ENCODE data around the gene XRRA1.

Gene XRRA1

GRCh38 chr11:74950374-74950969, 1.6 kb upstream of the XRRA1 start:
- DNase-seq: no peak

GRCh38 chr11:74949753-74950137, 854 bp upstream of the XRRA1 start:
- peak; percentile 31 for DNase-seq

- no peak for DNase-seq
Observed at GRCh38 chr11:74948546-74948897, 369 bp downstream of the XRRA1 start.

- DNase-seq: no peak
Observed at GRCh38 chr11:74942073-74942759, 6.7 kb downstream of the XRRA1 start.

GRCh38 chr11:74941492-74941891, 7.4 kb downstream of the XRRA1 start:
- no peak for DNase-seq

- DNase-seq: peak; percentile 65
Observed at GRCh38 chr11:74937696-74938475, 11.0 kb downstream of the XRRA1 start.

- no peak for DNase-seq
Observed at GRCh38 chr11:74936976-74937375, 11.9 kb downstream of the XRRA1 start.

GRCh38 chr11:74936087-74936486, 12.8 kb downstream of the XRRA1 start:
- no peak for DNase-seq

- no peak for DNase-seq
Observed at GRCh38 chr11:74935285-74935684, 13.6 kb downstream of the XRRA1 start.

- no peak for DNase-seq
Observed at GRCh38 chr11:74933765-74934164, 15.1 kb downstream of the XRRA1 start.

GRCh38 chr11:74932797-74933196, 16.1 kb downstream of the XRRA1 start:
- peak; percentile 88 for DNase-seq

GRCh38 chr11:74932169-74932568, 16.7 kb downstream of the XRRA1 start:
- DNase-seq: peak; percentile 71

- peak; percentile 88 for DNase-seq
Observed at GRCh38 chr11:74929431-74930363, 19.2 kb downstream of the XRRA1 start.

- peak; percentile 29 for DNase-seq
Observed at GRCh38 chr11:74927496-74927895, 21.4 kb downstream of the XRRA1 start.

GRCh38 chr11:74926304-74927030, 22.4 kb downstream of the XRRA1 start:
- DNase-seq: peak; percentile 71

- DNase-seq: peak; percentile 50
Observed at GRCh38 chr11:74925281-74925680, 23.6 kb downstream of the XRRA1 start.

GRCh38 chr11:74923125-74923524, 25.8 kb downstream of the XRRA1 start:
- no peak for DNase-seq

GRCh38 chr11:74909812-74910211, 39.1 kb downstream of the XRRA1 start:
- no peak for DNase-seq

GRCh38 chr11:74909385-74909784, 39.5 kb downstream of the XRRA1 start:
- DNase-seq: no peak

GRCh38 chr11:74905326-74905725, 43.6 kb downstream of the XRRA1 start:
- no peak for DNase-seq

GRCh38 chr11:74902342-74902741, 46.5 kb downstream of the XRRA1 start:
- no peak for DNase-seq

- DNase-seq: no peak
Observed at GRCh38 chr11:74896311-74896710, 52.6 kb downstream of the XRRA1 start.

Measured in fibroblast of skin of right biceps (primary cell).